KMS-11 (cell line): ENCODE results near the gene EHBP1L1.
A peak's percentile ranks its signal among the peaks of the same experiment; 100 is the strongest.

Experiments
- H2AFZ ChIP-seq: fragments of 200-600 bp; sonication (generic); 2 replicates; pipeline ENCODE4 v1.6.1; 2016; ENCODE audit warnings: antibody characterized with exemption, mixed run types, low read depth
- H3K27ac ChIP-seq: fragments of 200-600 bp; sonication (generic); 2 replicates; pipeline ENCODE4 v1.6.1; 2016; ENCODE audit warnings: mild to moderate bottlenecking, mixed run types
- H3K27me3 ChIP-seq: fragments of 200-600 bp; sonication (generic); 2 replicates; pipeline ENCODE4 v1.6.1; 2017; ENCODE audit warnings: mild to moderate bottlenecking, low read depth, mixed run types, moderate library complexity; ENCODE audit not compliant: insufficient read depth
- H3K36me3 ChIP-seq: fragments of 200-600 bp; sonication (generic); 2 replicates; pipeline ENCODE4 v1.6.1; 2017; ENCODE audit warnings: mild to moderate bottlenecking, mixed run types; ENCODE audit not compliant: insufficient read depth
- H3K4me1 ChIP-seq: fragments of 200-600 bp; sonication (generic); 2 replicates; pipeline ENCODE4 v1.6.1; 2016; ENCODE audit warnings: mild to moderate bottlenecking, low read depth, mixed run types; ENCODE audit not compliant: poor library complexity, severe bottlenecking
- H3K4me2 ChIP-seq: fragments of 200-600 bp; sonication (generic); 2 replicates; pipeline ENCODE4 v1.7.0; 2016; ENCODE audit warnings: mild to moderate bottlenecking, mixed run types
- H3K4me3 ChIP-seq: fragments of 200-600 bp; sonication (generic); IDR thresholded peaks from 2 replicates; pipeline ENCODE4 v1.6.1; 2017; ENCODE audit warnings: low read depth, low read length, mixed read lengths; ENCODE audit not compliant: insufficient read depth
- H3K79me2 ChIP-seq: fragments of 200-600 bp; sonication (generic); 2 replicates; pipeline ENCODE4 v1.6.1; 2016; ENCODE audit warnings: low read depth, mixed run types; ENCODE audit not compliant: insufficient read depth
- H3K9ac ChIP-seq: fragments of 200-600 bp; sonication (generic); 2 replicates; pipeline ENCODE4 v1.6.1; 2016; ENCODE audit warnings: mild to moderate bottlenecking, mixed run types
- H4K20me1 ChIP-seq: fragments of 200-600 bp; sonication (generic); 2 replicates; pipeline ENCODE4 v1.6.1; 2016; ENCODE audit warnings: mild to moderate bottlenecking, mixed run types; ENCODE audit not compliant: insufficient read depth
- TF ChIP-seq, protein P1 (sequence below): fragments of 200-600 bp; sonication (generic); conservative IDR thresholded peaks from 2 replicates; pipeline ENCODE4 v1.6.1; 2017; ENCODE audit warnings: low read depth, mild to moderate bottlenecking, antibody characterized with exemption, low read length, moderate library complexity, mixed read lengths

Gene EHBP1L1

DNA sequence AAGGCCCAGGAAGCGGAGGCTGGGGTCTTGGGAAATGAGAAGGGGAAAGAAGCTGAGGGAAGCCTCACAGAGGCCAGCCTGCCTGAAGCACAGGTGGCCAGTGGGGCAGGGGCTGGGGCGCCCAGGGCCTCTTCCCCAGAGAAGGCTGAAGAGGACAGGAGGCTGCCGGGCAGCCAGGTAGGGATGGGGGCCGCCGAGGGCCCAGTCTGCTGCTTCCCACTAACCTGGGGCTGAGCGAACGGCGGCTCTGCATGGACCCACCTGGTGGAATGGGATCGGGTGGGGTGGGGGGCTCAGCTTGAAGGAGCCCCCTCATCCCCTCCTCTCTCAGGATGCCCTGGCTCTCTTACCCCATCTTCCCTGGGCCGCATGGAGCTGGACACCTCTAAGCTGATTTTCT is 7.7 kb downstream of the EHBP1L1 start:
- H2AFZ ChIP-seq: no peak overlapping the region
- H3K9ac ChIP-seq: no peak overlapping the region
- H3K4me3 ChIP-seq: no peak overlapping the region
- H3K4me2 ChIP-seq: no peak overlapping the region
- no peaks in the 10 kb centered on the region; the same call in 1 of the 2 replicates for H3K36me3 ChIP-seq
- no peaks in the 10 kb centered on the region for H4K20me1 ChIP-seq
- H3K27me3 ChIP-seq: no peaks in the 10 kb centered on the region
- TF ChIP-seq, protein P1, sequence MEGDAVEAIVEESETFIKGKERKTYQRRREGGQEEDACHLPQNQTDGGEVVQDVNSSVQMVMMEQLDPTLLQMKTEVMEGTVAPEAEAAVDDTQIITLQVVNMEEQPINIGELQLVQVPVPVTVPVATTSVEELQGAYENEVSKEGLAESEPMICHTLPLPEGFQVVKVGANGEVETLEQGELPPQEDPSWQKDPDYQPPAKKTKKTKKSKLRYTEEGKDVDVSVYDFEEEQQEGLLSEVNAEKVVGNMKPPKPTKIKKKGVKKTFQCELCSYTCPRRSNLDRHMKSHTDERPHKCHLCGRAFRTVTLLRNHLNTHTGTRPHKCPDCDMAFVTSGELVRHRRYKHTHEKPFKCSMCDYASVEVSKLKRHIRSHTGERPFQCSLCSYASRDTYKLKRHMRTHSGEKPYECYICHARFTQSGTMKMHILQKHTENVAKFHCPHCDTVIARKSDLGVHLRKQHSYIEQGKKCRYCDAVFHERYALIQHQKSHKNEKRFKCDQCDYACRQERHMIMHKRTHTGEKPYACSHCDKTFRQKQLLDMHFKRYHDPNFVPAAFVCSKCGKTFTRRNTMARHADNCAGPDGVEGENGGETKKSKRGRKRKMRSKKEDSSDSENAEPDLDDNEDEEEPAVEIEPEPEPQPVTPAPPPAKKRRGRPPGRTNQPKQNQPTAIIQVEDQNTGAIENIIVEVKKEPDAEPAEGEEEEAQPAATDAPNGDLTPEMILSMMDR: no peak
- H3K4me1 ChIP-seq: peaks cover 47% of the 10 kb centered on the region
- H3K79me2 ChIP-seq: peaks cover 2% of the 10 kb centered on the region; the same call in 1 of the 2 replicates
- H3K27ac ChIP-seq: no peak overlapping the region; the same call in 1 of the 2 replicates

DNA sequence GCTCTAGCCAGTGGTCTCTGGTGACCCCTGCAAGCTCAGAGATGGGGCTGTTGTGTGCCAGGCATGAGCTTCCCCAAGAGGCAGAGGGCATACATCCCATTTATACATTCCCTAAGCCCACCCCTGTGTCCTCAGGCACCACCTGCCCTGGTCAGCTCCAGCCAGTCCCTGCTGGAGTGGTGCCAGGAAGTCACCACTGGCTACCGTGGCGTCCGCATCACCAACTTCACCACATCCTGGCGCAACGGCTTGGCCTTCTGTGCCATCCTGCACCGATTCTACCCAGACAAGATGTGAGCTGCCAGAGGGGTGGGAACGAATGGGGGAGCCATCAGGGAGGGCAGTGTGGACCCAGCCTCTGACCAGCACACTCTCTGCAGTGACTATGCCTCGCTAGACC is 8.3 kb downstream of the EHBP1L1 start:
- H3K27me3 ChIP-seq: no peaks in the 10 kb centered on the region
- no peak overlapping the region for H3K4me3 ChIP-seq
- no peak overlapping the region for H2AFZ ChIP-seq
- H3K79me2 ChIP-seq: no peaks in the 10 kb centered on the region; the same call in 1 of the 2 replicates
- TF ChIP-seq, protein P1: no peak
- H4K20me1 ChIP-seq: no peaks in the 10 kb centered on the region
- no peak overlapping the region for H3K4me2 ChIP-seq
- H3K4me1 ChIP-seq: peaks cover 49% of the 10 kb centered on the region
- H3K36me3 ChIP-seq: no peaks in the 10 kb centered on the region; the same call in 1 of the 2 replicates
- H3K27ac ChIP-seq: no peak overlapping the region
- no peak overlapping the region for H3K9ac ChIP-seq

DNA sequence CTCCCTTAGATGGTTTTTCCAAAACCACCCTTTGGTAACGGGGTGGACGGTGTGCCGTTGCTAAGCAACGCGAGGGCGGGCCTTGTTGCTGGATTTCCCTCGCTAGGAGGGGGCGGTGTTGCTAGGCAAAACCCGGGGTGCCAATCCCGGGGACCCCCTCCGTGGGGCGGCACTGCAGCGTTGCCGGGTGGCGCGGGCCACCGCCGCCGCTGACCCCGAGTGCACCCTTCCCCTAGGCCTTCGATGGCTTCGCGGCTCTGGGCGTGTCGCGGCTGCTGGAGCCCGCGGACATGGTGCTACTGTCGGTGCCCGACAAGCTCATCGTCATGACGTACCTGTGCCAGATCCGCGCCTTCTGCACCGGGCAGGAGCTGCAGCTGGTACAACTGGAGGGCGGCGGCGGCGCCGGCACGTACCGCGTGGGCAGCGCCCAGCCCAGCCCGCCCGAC is 8.9 kb downstream of the EHBP1L1 start:
- Histone ChIP-seq H3K4me2 (no peak overlapping the region), H3K36me3 (no peaks in the 10 kb centered on the region; the same call in 1 of the 2 replicates), H2AFZ (no peak overlapping the region)

DNA sequence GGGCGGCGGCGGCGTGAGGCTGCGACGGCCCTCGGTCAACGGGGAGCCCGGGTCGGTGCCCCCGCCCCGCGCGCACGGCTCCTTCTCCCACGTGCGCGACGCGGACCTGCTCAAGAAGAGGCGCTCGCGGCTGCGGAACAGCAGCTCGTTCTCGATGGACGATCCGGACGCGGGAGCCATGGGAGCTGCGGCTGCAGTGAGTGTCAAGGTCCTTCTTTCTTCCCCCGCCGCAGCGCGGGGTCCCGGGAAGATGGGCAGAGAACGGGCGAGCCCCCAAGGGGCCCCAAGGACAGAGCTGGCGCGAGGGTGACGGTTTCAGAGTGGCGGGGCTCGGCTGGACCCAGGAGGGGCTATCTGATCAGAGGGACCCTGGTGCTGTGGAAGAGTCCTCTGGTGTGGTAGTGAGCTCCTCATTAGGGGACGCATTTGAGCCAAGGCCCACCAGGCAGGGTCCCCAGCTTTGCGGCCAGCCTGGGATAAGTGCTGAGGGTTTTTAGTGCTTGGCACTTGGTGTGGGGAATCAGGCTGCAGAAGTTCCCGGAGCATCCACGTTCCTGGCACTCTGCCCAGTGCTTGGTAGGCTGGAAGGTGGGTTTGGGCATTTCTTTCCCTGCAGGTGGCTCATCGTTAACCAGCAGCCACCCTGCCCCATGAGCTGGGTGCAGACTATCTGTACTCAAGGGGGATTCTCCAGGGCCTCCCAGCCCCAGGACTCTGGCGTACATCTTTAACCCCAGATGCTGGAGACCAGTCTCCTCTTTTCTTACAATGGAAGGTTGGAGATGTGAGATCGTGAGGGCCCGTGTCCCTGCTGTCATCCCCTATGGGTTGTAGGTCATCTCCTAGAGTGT is 9.8 kb downstream of the EHBP1L1 start:
- Histone ChIP-seq H3K4me1 (peaks cover 64% of the 10 kb centered on the region), H3K4me2 (peak overlapping the region; percentile 95; the same call in 1 of the 2 replicates), H3K36me3 (no peaks in the 10 kb centered on the region; the same call in 1 of the 2 replicates), H2AFZ (no peak overlapping the region), H3K4me3 (no peak overlapping the region), H3K9ac (no peak overlapping the region), H3K79me2 (no peaks in the 10 kb centered on the region; the same call in 1 of the 2 replicates), H4K20me1 (no peaks in the 10 kb centered on the region), H3K27me3 (no peaks in the 10 kb centered on the region), H3K27ac (peak overlapping the region; percentile 93)
- TF ChIP-seq, protein P1: no peak

More for the DNA sequence above, 8.9 kb downstream of the EHBP1L1 start:
- no peaks in the 10 kb centered on the region for H3K27me3 ChIP-seq
- peaks cover 55% of the 10 kb centered on the region for H3K4me1 ChIP-seq
- no peaks in the 10 kb centered on the region for H4K20me1 ChIP-seq
- H3K4me3 ChIP-seq: no peak overlapping the region
- no peak overlapping the region for H3K27ac ChIP-seq
- H3K9ac ChIP-seq: no peak overlapping the region
- no peaks in the 10 kb centered on the region; the same call in 1 of the 2 replicates for H3K79me2 ChIP-seq
- TF ChIP-seq, protein P1: no peak
